ENCODE measurements around the gene KRTAP6-2.

KRTAP6-2 gene

GRCh38 chr21:30563630-30564029, 35.1 kb downstream of the KRTAP6-2 start:
- FAIRE-seq: no peak

DNA sequence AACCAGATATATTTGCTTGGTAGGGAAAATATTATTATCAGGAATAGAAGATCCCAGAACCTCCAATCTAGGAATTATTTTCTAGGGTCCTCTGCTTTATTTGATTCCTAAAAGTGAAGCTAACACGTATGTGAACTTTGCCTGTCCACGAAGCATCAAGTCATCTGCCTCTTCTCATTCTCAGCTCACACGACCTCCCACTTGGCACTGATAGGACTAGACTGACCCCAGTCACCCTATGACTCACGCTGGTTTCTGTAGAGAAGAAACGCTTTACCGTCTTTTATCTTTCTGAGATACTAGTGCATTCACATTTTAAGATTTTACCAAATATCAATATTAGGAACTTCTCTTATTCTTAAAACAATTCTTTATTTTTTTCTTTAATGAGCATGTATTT, 35.6 kb downstream of the KRTAP6-2 start:
- no peak for FAIRE-seq

- no peak for FAIRE-seq
These were observed 36.7 kb downstream of the KRTAP6-2 start for GRCh38 chr21:30561957-30562356.

DNA sequence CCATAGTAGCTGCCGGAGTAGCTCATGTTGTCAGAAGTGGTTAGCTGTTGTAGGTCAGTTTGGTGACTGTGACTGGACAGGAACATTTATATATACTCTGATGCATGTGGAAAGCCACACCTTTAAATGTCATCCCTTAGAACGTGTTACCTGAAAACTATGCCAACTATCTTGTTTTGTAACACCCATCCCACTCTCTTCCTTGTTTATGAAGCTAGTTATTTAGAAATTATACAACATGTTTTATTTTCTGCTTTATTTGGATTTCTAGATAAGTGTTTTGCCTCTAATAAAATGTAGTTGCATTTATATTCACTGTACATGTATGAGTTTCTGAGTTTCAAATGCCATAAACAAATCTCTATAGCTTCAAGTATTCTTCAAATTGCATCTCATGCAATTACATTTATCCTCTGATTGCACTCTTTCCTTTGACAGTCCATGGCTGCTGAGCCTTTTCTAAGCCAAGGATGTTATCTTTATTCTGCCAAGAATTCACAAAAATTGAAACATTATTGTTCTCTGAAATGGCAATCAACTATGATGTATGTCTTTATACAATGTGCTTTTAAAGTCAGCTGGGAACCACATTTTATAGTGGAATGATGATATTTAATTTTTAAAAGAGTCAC, 37.3 kb downstream of the KRTAP6-2 start, which contains the start of gene KRTAP19-7:
Gene KRTAP19-7 (minus strand): TSS at position 51 of the 632 bp plus-strand sequence. CDS start 25 bp downstream, at position 26.
- no peak for FAIRE-seq

- no peak for FAIRE-seq
These were observed 43.6 kb downstream of the KRTAP6-2 start for GRCh38 chr21:30555095-30555494.

DNA sequence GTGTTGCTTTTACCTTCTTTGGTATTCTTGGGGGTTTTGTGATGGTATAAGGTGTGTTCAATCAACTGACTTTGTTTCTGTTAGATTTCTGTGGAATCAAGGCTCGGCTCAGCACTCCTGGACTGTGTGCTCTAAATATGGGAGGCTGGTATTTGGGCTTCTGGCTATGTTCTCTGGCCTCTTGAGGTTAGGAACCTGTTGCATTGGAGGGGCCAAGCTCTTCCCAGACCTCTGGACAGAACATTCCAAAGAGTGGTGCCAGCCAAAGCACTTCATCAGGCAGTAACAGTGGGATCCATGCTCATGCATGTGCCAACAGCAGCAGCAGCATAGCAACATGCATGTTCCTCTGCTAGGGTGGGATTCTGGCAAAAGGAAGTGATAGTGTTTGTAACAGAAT, 45.9 kb downstream of the KRTAP6-2 start:
- no peak for FAIRE-seq
